GM13976 (cell line): ENCODE data around the gene MTHFR.

ENCODE experiments used
- DNase-seq: peaks from one replicate; pipeline ENCODE4 v3.0.0; 2012; ENCODE audit warnings: low spot score
- CTCF ChIP-seq: IDR thresholded peaks from 2 replicates; pipeline ENCODE4 v1.5.1; 2012; ENCODE audit warnings: borderline replicate concordance, mild to moderate bottlenecking; ENCODE audit not compliant: insufficient read depth; ENCODE audit errors: extremely low read depth, missing control alignments, control extremely low read depth
- in situ Hi-C: fragments of 300-500 bp; cut with MboI; formaldehyde crosslinking; loops from one replicate; pipeline ENCODE4 v1.12.0; 2022; ENCODE audit warnings: low sequenced_read_pairs, mixed read lengths, inconsistent platforms; ENCODE audit not compliant: unreplicated experiment

Gene MTHFR

GRCh38 chr1:11761285-11761684 is 44.5 kb downstream of the MTHFR start:
- DNase-seq: no peak
- in situ Hi-C loops: no loop called here
- no peak for TF ChIP-seq CTCF

- DNase-seq: no peak
- TF ChIP-seq CTCF: no peak
- in situ Hi-C loops: no loop called here
Measured at GRCh38 chr1:11759791-11760190, 46.0 kb downstream of the MTHFR start.

GRCh38 chr1:11757047-11757446 is 48.7 kb downstream of the MTHFR start:
- in situ Hi-C loops: no loop called here
- DNase-seq: no peak
- no peak for TF ChIP-seq CTCF

- DNase-seq: no peak
- TF ChIP-seq CTCF: no peak
- in situ Hi-C loops: no loop called here
Measured at GRCh38 chr1:11753555-11754208, 52.1 kb downstream of the MTHFR start.

GRCh38 chr1:11752359-11753088 is 53.2 kb downstream of the MTHFR start:
- in situ Hi-C loops: no loop called here
- no peak for DNase-seq
- no peak for TF ChIP-seq CTCF

GRCh38 chr1:11751087-11751486 is 54.7 kb downstream of the MTHFR start:
- no peak for TF ChIP-seq CTCF

DNA sequence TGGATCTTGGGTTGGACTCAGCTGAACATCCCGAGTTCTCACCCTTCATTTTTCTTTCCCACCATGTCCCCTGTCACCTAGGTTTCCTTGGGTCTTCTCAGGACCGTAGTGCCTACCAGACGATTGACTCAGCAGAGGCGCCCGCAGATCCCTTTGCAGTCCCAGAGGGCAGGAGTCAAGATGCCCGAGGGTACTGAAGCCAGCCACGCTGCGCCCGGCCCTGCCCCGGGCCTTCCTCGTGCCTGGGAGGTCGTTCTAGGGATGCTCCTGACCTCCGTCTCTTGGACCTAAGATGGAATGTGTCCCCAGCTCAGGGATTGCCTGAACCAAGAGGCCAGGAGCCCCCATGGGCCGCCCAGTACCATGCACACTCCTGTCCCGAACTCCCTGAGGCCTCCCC is 55.8 kb downstream of the MTHFR start:
- no peak for DNase-seq
- in situ Hi-C loops: no loop called here

More at GRCh38 chr1:11751087-11751486, 54.7 kb downstream of the MTHFR start:
- no peak for DNase-seq
- in situ Hi-C loops: no loop called here

More for the DNA sequence above, 55.8 kb downstream of the MTHFR start:
- no peak for TF ChIP-seq CTCF
